Inflammatory macrophage treated with lipopolysaccharide for 1 hour (primary cell): ENCODE measurements around the gene CA9.

Source experiments
- DNase-seq, 2 donors: peaks; one replicate each; pipeline ENCODE4 v3.0.0-alpha.2; 2020 to 2022

Gene CA9

DNA sequence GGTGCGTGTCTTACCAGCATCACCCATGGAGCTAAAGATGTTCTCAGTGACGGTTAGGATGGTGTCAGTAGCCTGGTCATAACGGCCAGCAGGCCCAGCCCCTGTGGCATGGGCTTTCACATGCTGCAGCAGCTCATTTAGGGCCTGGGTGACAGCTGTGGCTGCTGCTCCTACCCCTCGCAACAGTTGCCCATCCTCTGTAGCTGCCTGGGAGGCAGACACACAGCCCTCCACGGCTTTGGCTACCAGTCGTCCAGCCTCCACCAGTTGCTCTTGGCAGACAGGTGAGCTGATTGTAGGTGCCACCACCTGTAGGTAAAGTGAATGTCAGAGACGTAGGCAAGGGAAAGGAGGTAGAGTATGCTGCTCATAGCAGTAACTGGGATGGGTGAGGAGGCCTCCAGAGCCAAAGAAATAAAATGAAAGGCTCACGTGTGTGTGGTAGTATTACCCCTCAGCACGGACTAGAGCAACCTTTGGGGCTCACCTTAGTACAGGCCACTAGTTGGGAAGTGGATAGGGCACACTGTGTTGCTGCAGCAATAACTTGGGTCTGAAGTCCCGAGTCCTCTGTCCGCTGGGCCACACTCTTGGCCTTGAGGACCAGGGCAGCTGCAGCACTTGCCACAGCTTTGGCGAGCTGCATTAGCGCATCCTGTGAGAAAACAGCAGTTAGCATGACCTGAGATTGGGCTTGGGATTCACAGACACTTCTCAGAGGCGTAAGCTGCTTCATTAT lies 43.6 kb downstream of the CA9 start:
- no peak for DNase-seq

DNA sequence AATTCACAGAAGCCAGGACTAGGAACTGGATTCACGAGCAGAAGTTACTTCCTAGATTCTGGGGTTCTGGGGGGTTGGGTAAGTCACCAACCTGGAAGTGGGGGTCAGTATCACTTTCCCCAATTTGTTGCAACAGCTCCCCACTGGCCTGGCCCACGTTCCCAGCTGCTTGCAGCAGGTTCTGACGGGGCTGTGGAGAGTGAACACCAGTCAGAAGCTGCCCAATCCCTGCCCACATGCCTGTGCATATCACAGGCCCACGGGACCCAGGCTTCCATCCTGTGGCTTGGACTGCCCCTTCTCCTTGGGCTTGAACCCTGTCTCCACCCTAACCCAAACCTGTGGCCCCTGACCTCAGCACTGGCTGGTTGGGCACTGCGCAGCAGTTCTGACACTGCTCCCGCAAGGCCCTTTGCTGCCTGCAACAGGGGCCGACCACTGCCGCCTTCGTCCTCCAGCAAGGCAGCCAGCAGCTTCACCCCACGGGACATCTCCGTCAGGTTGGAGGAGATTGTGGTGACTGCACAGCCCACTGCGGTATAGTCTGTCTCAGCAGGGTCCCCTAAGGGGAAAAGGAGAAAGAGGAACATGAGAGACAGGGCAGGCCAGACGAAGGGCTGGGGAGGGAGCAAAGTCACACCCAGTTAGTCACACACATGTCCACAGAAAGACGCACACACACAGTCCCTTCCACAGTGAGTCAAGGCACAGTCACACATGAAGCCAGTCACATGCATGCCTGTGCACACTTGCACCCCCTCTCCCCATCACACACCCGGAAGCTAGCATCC lies 45.2 kb downstream of the CA9 start:
- peak; percentile 8 to 47 for DNase-seq

- DNase-seq, result no peak
Observed at GRCh38 chr9:35719546-35719945, 45.8 kb downstream of the CA9 start.

DNA sequence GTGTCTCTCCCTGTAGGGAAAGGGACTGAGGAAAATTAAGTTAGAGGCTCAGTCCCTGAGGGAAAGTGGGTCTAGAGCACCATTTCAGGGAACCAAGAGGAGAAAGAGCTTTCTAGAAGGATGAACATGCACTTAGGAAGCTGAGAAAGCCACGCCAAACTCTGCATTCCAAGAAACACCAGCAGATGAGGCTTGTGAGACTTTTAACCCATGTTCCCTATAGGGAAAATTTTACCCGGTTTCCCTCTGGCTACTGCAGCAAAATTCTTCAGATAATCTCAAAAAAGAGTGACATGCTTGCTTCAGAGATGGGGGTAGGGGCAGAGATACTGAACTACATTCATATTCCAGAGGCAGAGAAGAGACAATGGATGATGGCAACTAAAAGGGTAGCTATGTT lies 49.7 kb downstream of the CA9 start:
- DNase-seq, result no peak

DNA sequence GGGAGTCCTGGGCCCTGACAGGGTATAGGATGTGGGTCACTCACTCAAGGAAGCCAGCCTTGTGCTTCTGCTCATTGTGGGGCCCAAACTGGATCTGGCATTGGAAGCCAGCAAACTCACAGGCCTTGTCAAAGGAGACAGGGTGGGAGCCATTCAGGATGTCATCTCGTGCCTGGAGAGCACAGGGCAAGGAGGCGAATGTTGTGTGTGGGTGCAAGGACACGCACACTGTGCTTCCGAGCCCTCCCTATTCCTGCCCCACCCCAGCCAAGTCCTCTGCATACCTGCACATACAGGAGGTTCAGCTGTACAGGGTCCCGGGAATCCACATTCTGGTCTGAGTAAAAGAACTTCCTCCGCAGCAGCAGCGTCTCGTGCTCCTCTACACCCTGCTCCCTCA lies 50.2 kb downstream of the CA9 start:
- no peak for DNase-seq

GRCh38 chr9:35725362-35725761 lies 51.6 kb downstream of the CA9 start:
- DNase-seq, result no peak

- no peak for DNase-seq
Observed at GRCh38 chr9:35726931-35727330, 53.2 kb downstream of the CA9 start.

- no peak for DNase-seq
Observed at GRCh38 chr9:35727676-35728040, 53.9 kb downstream of the CA9 start.

- peak; percentile 64 to 69 for DNase-seq
Observed at GRCh38 chr9:35728041-35728971, 54.6 kb downstream of the CA9 start.

DNA sequence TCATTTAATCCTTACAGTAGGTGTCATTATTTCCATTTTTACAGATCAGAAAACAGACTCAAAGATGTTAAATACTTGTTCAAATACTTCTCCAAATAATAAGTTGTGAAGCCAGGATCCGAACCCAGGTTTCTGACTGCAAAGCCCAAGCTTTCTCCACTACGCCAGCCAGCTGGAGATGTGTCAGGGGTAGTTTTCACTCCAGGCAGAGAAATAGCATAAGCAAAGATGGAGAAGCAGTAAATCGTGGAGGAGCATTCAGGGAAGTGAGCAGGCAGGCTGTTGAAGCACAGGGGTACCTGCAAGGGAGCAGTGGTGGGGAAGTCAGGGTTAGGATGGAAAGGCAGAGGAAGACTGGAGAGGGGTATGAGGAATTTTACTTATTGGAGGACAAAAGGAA lies 55.4 kb downstream of the CA9 start:
- no peak for DNase-seq

- peak; percentile 57 to 75 for DNase-seq
Observed at GRCh38 chr9:35729700-35730485, 56.2 kb downstream of the CA9 start.

DNA sequence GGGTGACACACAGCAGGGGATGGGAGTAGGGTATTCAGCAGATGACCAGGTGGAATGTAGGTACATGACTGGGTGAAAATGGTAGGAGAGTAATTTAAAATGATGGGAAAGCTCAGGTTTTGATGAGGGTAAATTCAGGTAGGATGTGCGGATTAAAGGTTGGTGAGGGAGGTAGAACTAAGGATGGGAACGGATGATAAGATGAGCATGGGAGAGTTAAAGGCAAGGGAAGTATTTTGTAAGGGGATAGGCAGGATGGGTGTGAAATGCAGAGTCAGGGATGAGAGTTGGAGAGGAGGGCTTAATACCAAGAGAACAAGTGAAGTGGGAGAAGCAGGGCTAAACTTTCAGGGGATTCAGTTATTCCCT lies 56.7 kb downstream of the CA9 start:
- no peak for DNase-seq
